Thyroid gland (tissue), 4 donors: ENCODE data around the gene STK24.

Source experiments
- CTCF ChIP-seq, 6 experiments: fragments of 200-600 bp in 3 of 6; fragments of 450-650 bp in 3 of 6; sonication (generic) in 3 of 6; IDR thresholded peaks; one replicate each; pipeline ENCODE4 v1.5.1; 2016 to 2019; ENCODE audit warnings: antibody characterized with exemption in 6 of 6, mild to moderate bottlenecking in 2 of 6, inconsistent platforms in 1 of 6, moderate library complexity in 1 of 6
- POLR2A ChIP-seq, 2 donors: fragments of 450-650 bp; IDR thresholded peaks; one replicate each; pipeline ENCODE4 v1.6.1; 2017; ENCODE audit warnings: antibody characterized with exemption in 2 of 2, mild to moderate bottlenecking in 2 of 2, moderate library complexity in 1 of 2

GRCh38 chr13:98556142-98556816, 20.6 kb downstream of the STK24 start:
- TF ChIP-seq CTCF (IDR thresholded peaks at IDR 0.05) (no peak), POLR2A (IDR thresholded peaks at IDR 0.05) (no peak)
